Activated CD4-positive, alpha-beta T cell treated with anti-CD3 and anti-CD28 coated beads for 48 hours (primary cell): ENCODE results near the gene MTAP.

Experiments used
- DNase-seq: peaks from one replicate; pipeline ENCODE4 v3.0.0-alpha.2; 2020

The MTAP gene

DNA sequence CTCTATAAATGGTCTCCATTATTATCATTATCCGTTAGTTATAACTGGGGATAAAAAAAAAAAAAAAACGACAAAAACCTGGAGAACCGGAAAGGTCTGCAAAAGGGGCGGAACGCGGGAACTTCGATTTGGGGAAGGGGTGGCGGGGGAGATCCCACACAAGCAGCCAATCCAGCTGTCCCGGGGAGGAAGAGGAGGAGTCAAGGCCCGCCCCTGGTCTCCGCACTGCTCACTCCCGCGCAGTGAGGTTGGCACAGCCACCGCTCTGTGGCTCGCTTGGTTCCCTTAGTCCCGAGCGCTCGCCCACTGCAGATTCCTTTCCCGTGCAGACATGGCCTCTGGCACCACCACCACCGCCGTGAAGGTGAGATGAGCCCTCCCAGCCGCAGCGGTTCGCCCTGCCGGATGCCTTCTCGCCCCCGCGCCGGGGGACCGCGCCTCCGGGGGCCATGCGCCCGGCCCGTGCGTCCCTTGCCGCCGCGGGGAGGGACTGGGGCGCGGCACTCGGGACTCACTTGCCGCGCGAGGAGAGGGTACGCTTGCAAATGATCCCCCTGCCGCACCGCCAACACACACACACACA lies at the start of gene MTAP:
Gene MTAP (plus strand): TSS at position 219 of the 583 bp plus-strand sequence. CDS start 113 bp downstream, at position 332.
- peak; percentile 80 for DNase-seq

DNA sequence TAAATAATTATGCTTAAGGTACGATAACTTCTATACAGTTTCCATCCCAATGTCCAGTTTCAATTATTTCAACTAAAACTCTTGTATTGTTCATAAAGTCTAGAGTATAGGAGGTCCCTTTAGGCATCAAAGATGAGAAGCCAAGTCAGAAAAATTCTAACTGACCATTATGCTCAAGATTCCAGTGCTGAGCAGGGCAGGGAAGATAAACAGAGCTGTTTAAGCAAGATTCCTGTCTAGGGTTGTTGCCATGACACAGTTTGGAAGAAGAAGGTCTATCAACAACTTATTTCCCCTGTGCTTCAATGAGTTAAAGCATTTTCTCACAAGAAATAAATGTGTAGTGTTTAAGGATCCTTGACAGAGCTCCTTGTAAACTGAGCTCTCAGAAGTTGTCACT lies 48.9 kb upstream of the MTAP start:
- DNase-seq: no peak

DNA sequence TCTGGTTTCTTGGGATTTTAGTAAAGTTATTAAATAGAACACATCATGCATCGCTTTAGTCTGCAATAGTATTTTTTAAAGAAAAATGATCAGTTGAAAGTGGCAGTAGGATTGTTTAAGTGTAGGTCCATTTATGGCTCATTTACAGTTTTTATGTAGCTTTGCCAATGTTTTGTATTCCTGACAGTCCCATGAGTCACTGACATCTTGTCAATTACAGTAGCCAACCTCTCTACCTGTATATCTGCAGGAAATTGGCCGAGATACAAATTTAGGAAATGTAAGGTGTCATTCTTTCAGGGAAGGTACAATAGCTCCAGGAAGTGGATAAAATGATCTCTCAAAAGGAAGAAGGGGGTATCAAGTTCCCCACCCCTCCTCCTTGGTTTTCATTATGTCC lies 47.7 kb upstream of the MTAP start:
- DNase-seq: no peak

DNA sequence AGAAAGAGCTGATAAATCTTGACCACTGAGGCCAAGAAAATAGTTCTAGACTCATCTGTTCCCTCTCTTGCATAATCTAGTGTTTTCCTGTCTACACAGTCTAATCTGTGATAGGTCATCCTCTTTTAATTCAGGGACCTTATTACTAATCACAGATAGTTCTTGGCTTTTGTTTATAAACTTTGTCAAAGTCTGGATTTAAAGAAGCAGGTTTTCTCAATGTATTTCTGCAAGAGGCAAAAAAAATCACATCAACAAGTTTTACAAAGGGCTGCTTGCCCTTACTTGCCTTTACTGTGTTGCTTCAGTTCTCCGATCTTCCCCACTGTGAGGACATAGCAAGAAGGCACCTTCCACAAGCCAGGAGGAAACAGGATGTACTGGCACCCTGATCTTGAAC lies 43.9 kb upstream of the MTAP start:
- DNase-seq: no peak

GRCh38 chr9:21761309-21761901 lies 41.0 kb upstream of the MTAP start:
- DNase-seq: peak; percentile 42

DNA sequence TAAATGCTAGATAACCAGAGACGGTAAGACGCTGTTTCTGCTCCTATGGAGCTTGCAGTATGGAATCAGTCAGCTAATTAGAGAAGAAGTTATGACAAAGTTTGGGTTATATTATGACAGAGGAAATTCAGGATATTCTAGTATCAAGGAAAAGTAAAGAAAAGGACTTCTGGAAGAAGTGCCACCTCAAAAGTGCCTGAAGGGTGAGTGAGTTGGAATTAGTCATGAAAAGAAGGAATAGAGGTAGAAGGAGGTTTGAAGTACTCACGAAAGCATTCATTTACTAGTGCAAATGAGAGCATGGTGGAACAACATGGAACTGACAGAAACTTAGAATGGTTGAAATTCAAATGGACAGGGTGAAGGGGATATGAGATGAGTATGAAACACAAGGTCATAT lies 40.4 kb upstream of the MTAP start:
- DNase-seq: no peak

DNA sequence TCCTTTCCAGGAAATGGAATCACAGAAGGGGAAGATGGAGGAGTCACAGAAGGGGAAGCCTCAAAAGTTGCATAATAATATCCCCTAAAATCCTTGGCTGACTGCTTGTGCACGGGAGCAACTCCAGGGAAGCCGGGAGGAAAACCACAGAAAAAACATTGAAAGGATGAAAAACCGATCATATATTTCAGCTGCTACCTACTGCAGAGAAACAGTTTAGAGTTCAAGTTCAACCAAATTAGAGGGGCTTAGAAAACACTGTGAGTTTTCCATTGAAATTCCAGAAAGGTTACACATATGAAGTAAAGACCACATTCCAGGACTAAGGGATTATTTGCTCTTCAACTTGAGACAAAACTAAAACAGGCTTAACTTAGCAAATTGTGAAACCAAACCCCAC lies 37.6 kb upstream of the MTAP start:
- DNase-seq: no peak

DNA sequence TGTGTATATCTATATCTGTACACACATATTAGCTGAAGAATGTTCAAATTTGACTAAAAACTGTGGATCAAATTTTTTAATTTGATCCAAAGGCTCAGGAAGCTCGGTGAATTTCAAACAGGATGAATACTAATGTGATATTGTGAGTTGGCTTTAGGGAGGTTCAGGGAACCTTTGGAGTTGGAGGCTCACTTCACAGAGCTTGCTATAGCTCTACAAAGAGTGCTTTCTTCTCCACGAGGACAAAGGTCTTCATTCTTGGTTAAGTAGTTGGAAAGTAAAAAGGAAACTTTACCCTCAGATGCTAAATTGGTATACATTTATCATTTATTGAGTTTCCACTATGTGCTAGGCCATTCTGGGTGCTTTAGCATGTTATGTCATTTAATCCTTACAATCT lies 36.3 kb upstream of the MTAP start:
- DNase-seq: no peak

GRCh38 chr9:21770871-21771560 lies 31.4 kb upstream of the MTAP start:
- DNase-seq: no peak

GRCh38 chr9:21777701-21778100 lies 24.7 kb upstream of the MTAP start:
- no peak for DNase-seq

- no peak for DNase-seq
Measured at GRCh38 chr9:21778304-21778703, 24.1 kb upstream of the MTAP start.

DNA sequence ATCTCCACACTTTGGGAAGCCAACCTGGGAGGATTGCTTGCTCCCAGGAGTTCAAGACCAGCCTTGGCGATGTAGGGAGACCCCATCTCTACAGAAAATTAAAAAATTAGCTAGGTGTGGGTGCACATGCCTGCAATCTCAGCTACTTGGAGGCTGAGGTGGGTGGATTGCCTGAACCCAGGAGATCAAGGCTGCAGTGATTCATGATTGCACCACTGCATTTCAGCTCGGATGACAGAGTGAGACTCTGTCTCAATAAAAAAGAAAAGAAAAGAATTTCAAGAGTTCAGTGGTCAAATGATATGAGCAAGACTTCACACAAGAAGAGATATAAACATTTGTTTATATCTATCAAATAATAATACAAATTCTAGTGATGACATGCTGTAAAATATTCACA lies 23.0 kb upstream of the MTAP start:
- DNase-seq: no peak

DNA sequence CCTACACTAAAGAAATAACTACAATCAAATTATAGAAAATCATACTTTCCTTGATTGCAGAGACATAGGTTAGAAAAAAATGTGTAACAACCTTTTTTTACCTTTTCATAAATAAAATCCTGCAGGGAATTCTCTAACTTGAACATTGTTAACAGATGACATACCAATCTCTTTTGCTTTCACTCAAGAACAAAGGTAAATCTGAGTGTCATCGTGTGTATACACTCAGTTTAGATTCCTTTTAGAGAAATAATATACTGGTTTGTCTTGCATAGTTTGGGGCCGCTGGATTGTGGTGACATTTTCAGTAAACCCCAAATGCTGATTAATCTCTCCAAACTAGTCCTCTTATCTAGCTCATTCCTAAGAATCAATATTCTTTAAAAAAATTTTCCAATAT lies 20.8 kb upstream of the MTAP start:
- DNase-seq: no peak

- DNase-seq: no peak
Measured at GRCh38 chr9:21782205-21782604, 20.2 kb upstream of the MTAP start.

GRCh38 chr9:21788752-21789151 lies 13.7 kb upstream of the MTAP start:
- no peak for DNase-seq

- DNase-seq: peak; percentile 55
Measured at GRCh38 chr9:21789541-21790037, 12.8 kb upstream of the MTAP start.

- DNase-seq: no peak
Measured at GRCh38 chr9:21795483-21795882, 7.0 kb upstream of the MTAP start.

GRCh38 chr9:21796768-21797167 lies 5.7 kb upstream of the MTAP start:
- no peak for DNase-seq

DNA sequence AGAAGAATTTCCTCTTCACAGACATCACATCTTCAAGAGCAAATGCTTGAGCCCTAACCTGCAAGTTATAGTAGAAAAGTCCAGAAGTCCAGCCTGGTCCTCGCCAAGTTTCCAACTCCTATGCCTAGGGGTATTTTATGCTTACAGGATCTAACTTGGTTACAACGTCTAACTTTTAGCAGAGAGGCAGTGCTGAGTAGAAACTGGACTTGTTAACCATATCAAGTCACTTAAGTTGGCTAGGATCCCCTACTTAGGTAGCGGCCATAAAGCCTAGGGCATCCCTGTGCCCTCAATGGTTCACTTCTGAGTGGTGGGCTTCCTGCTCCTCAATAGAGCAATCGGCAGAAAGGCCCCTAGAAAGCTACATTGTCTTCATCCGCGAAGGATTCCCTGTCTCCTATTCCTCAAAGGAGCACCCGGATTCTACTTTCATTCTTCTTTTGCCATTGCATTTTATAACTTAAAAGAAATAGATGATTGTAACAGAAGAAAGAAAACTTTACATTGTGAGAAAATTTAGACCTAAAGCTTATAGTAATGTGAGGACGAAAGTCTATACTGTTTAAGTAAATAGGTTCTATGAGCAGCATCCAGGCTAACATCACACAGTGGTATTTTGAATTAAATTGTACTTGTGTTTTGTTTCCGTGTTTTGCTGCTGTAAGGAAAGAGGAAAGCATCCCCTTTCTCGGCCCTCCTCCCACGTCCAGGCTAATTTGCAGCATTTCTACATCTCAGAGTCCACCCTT lies 1.3 kb upstream of the MTAP start:
- no peak for DNase-seq

DNA sequence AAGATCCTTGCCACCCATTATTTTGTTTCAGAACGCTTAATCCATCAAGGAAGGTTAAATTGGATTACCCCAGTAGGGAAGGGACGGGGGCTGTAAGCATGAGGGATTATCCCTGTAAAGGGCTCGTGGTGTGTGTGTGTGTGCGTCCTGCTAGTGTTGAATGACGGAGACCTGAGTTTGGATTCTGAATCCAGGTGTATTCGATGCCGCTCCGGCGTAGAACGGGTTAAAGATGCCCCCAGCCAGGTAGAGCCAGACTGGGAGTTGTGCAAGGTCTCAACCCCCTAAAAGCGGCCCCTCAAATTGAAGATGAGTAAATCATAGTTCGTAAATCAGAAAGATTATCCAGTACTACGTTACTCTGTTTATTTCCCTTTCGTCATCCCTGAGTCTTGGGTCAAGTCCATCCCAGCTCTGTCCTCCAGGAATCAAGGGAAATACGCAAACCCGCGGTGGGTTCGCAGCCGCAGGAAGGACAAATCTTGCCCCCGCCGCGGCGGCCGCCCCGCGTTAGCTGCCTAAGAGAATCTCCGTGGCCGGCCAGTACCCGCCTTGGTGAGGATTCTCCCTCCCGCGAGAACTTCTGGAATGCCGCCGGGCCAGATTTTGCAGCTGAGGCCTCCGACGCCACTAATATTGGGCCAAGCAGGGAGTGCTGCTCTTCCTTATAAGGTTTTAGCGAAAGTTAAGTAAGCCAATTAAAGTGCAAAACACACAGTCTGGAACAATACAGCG lies 586 bp upstream of the MTAP start:
- DNase-seq: peak; percentile 39

- DNase-seq: no peak
Measured at GRCh38 chr9:21803649-21804048, 1.2 kb downstream of the MTAP start.

- DNase-seq: no peak
Measured at GRCh38 chr9:21804331-21804730, 1.9 kb downstream of the MTAP start.

GRCh38 chr9:21804791-21805190 lies 2.4 kb downstream of the MTAP start:
- DNase-seq: no peak
